Effector memory CD4-positive, alpha-beta T cell (primary cell): ENCODE results near the gene GRID2.

Source experiments
- DNase-seq, 3 donors: peaks; one replicate each; pipeline ENCODE4 v3.0.0-alpha.2; 2020
- H3K27ac ChIP-seq: 2 replicates; pipeline ENCODE4 v1.7.0; 2013; ENCODE audit warnings: mild to moderate bottlenecking, low read length, moderate library complexity; ENCODE audit not compliant: insufficient read depth, poor library complexity, severe bottlenecking
- H3K27me3 ChIP-seq: replicated peaks from 2 replicates; pipeline ENCODE4 v1.7.0; 2013; ENCODE audit warnings: mild to moderate bottlenecking, low read length; ENCODE audit not compliant: insufficient read depth, control insufficient read depth, poor library complexity, severe bottlenecking
- H3K36me3 ChIP-seq: 2 replicates; pipeline ENCODE4 v1.7.0; 2013; ENCODE audit warnings: mild to moderate bottlenecking, low read length, moderate library complexity; ENCODE audit not compliant: control insufficient read depth, insufficient read depth
- H3K4me1 ChIP-seq: 2 replicates; pipeline ENCODE4 v1.7.0; 2013; ENCODE audit warnings: low read length, mild to moderate bottlenecking; ENCODE audit not compliant: control insufficient read depth, insufficient read depth, poor library complexity, severe bottlenecking
- H3K4me3 ChIP-seq: 2 replicates; pipeline ENCODE4 v1.7.0; 2013; ENCODE audit warnings: low read length, low read depth, mild to moderate bottlenecking; ENCODE audit not compliant: insufficient read depth, poor library complexity, severe bottlenecking
- H3K9me3 ChIP-seq: 2 replicates; pipeline ENCODE4 v1.7.0; 2013; ENCODE audit warnings: mild to moderate bottlenecking, low read length, moderate library complexity; ENCODE audit not compliant: control insufficient read depth
- total RNA-seq, 3 donors: gene quantifications; one replicate each; lab custom pipeline; 2026; lab: John Stamatoyannopoulos, UW

The GRID2 gene
- total RNA-seq = 0 reads per million in 3 donors

GRCh38 chr4:92303621-92304027 is at the start of gene GRID2:
GRID2 (plus strand) TSS chr4:92303966.
- no peak within 1 kb of the TSS for H3K4me3 ChIP-seq
- H3K4me1 ChIP-seq = no peaks in the 10 kb centered on the region
- no peaks in the 10 kb centered on the region for H3K36me3 ChIP-seq
- no peak for DNase-seq
- no peak within 1 kb of the TSS for H3K27ac ChIP-seq
- no peaks in the 10 kb centered on the region for H3K9me3 ChIP-seq
- H3K27me3 ChIP-seq = peaks cover 8% of the 10 kb centered on the region

- Histone ChIP-seq H3K4me3 (no peak overlapping the region), H3K27ac (no peak overlapping the region), H3K36me3 (no peaks in the 10 kb centered on the region), H3K9me3 (no peaks in the 10 kb centered on the region), H3K4me1 (no peaks in the 10 kb centered on the region), H3K27me3 (no peaks in the 10 kb centered on the region)
- no peak for DNase-seq
Observed at GRCh38 chr4:92253986-92254671, 49.6 kb upstream of the GRID2 start.

GRCh38 chr4:92254767-92255442 is 48.9 kb upstream of the GRID2 start:
- H3K27ac ChIP-seq = no peak overlapping the region
- no peak for DNase-seq
- H3K27me3 ChIP-seq = no peaks in the 10 kb centered on the region
- no peak overlapping the region for H3K4me3 ChIP-seq
- no peaks in the 10 kb centered on the region for H3K36me3 ChIP-seq
- H3K4me1 ChIP-seq = no peaks in the 10 kb centered on the region
- H3K9me3 ChIP-seq = no peaks in the 10 kb centered on the region

GRCh38 chr4:92255920-92256244 is 47.9 kb upstream of the GRID2 start:
- no peak for DNase-seq
- H3K9me3 ChIP-seq = no peaks in the 10 kb centered on the region

GRCh38 chr4:92257931-92258857 is 45.6 kb upstream of the GRID2 start:
- no peak overlapping the region for H3K27ac ChIP-seq
- no peaks in the 10 kb centered on the region for H3K9me3 ChIP-seq
- H3K4me1 ChIP-seq = no peaks in the 10 kb centered on the region
- H3K4me3 ChIP-seq = no peak overlapping the region
- DNase-seq = no peak
- no peaks in the 10 kb centered on the region for H3K36me3 ChIP-seq
- H3K27me3 ChIP-seq = no peaks in the 10 kb centered on the region

More at GRCh38 chr4:92255920-92256244, 47.9 kb upstream of the GRID2 start:
- H3K4me3 ChIP-seq = no peak overlapping the region
- H3K36me3 ChIP-seq = no peaks in the 10 kb centered on the region
- H3K4me1 ChIP-seq = no peaks in the 10 kb centered on the region
- no peaks in the 10 kb centered on the region for H3K27me3 ChIP-seq
- H3K27ac ChIP-seq = no peak overlapping the region

GRCh38 chr4:92261256-92261655 is 42.5 kb upstream of the GRID2 start:
- DNase-seq = no peak

GRCh38 chr4:92262371-92262770 is 41.4 kb upstream of the GRID2 start:
- Histone ChIP-seq H3K27ac (no peak overlapping the region), H3K9me3 (no peaks in the 10 kb centered on the region), H3K36me3 (no peaks in the 10 kb centered on the region), H3K4me1 (no peaks in the 10 kb centered on the region), H3K4me3 (no peak overlapping the region), H3K27me3 (no peaks in the 10 kb centered on the region)
- no peak for DNase-seq

More at GRCh38 chr4:92261256-92261655, 42.5 kb upstream of the GRID2 start:
- no peaks in the 10 kb centered on the region for H3K4me1 ChIP-seq
- H3K27me3 ChIP-seq = no peaks in the 10 kb centered on the region
- no peak overlapping the region for H3K27ac ChIP-seq
- H3K36me3 ChIP-seq = no peaks in the 10 kb centered on the region
- no peak overlapping the region for H3K4me3 ChIP-seq
- H3K9me3 ChIP-seq = no peaks in the 10 kb centered on the region

- H3K4me1 ChIP-seq = no peaks in the 10 kb centered on the region
Observed at GRCh38 chr4:92263010-92263409, 40.8 kb upstream of the GRID2 start.

GRCh38 chr4:92263575-92263974 is 40.2 kb upstream of the GRID2 start:
- H3K4me3 ChIP-seq = no peak overlapping the region
- no peaks in the 10 kb centered on the region for H3K27me3 ChIP-seq
- H3K36me3 ChIP-seq = no peaks in the 10 kb centered on the region
- no peaks in the 10 kb centered on the region for H3K9me3 ChIP-seq
- DNase-seq = no peak
- H3K4me1 ChIP-seq = no peaks in the 10 kb centered on the region
- H3K27ac ChIP-seq = no peak overlapping the region

More at GRCh38 chr4:92263010-92263409, 40.8 kb upstream of the GRID2 start:
- Histone ChIP-seq H3K4me3 (no peak overlapping the region), H3K36me3 (no peaks in the 10 kb centered on the region), H3K27me3 (no peaks in the 10 kb centered on the region), H3K9me3 (no peaks in the 10 kb centered on the region), H3K27ac (no peak overlapping the region)
- no peak for DNase-seq
